HEK293 (cell line): Measurements from ENCODE around the gene TOP2A.
A peak's percentile ranks its signal among the peaks of the same experiment; 100 is the strongest.

Experiments
- CTCF ChIA-PET: fragments of 350-600 bp; formaldehyde crosslinking; extraction: SDS; loops from one replicate; lab custom pipeline; 2021; ENCODE audit warnings: antibody characterized with exemption; lab: Yijun Ruan, JAX
- POLR2A ChIA-PET: fragments of 300-600 bp; formaldehyde crosslinking; extraction: SDS; loops from one replicate; lab custom pipeline; 2020; ENCODE audit warnings: antibody characterized with exemption, inconsistent platforms; lab: Yijun Ruan, JAX
- H3K27ac ChIP-seq: fragments of 200-500 bp; sonication (Bioruptor generic); 2 replicates; pipeline ENCODE4 v1.5.1; 2014; ENCODE audit warnings: low read depth, low read length, control low read depth, inconsistent platforms; ENCODE audit errors: extremely low read depth
- H3K36me3 ChIP-seq, 2 experiments: fragments of 200-500 bp in 1 of 2; sonication (Bioruptor generic) in 1 of 2; 1 replicate in 1 of 2; 2 replicates in 1 of 2; pipeline ENCODE4 v1.5.1; 2014 to 2017; ENCODE audit warnings: inconsistent platforms in 2 of 2, low read length in 2 of 2; ENCODE audit not compliant: control insufficient read depth in 2 of 2, insufficient read depth in 1 of 2
- H3K4me1 ChIP-seq: fragments of 200-500 bp; sonication (Bioruptor generic); 2 replicates; pipeline ENCODE4 v1.5.1; 2014; ENCODE audit warnings: mild to moderate bottlenecking, low read length, inconsistent platforms; ENCODE audit not compliant: control insufficient read depth, insufficient read depth
- H3K4me3 ChIP-seq: 2 replicates; pipeline ENCODE4 v1.5.1; 2011; ENCODE audit warnings: low read depth, mild to moderate bottlenecking, control low read depth, low read length, moderate library complexity
- H3K9me3 ChIP-seq: fragments of 200-500 bp; sonication (Bioruptor generic); 2 replicates; pipeline ENCODE4 v1.5.1; 2014; ENCODE audit warnings: low read depth, low read length, inconsistent platforms; ENCODE audit not compliant: control insufficient read depth, insufficient read depth
- KLF17 ChIP-seq: fragments of 450-650 bp; formaldehyde crosslinking; IDR thresholded peaks from 2 replicates; pipeline ENCODE4 v1.5.1; 2016; ENCODE audit warnings: missing biosample characterization, missing genetic modification characterization
- OVOL3 ChIP-seq: fragments of 450-650 bp; formaldehyde crosslinking; IDR thresholded peaks from 2 replicates; pipeline ENCODE4 v1.5.1; 2016; ENCODE audit warnings: missing biosample characterization, missing genetic modification characterization
- PATZ1 ChIP-seq: fragments of 450-650 bp; formaldehyde crosslinking; IDR thresholded peaks from 2 replicates; pipeline ENCODE4 v1.5.1; 2016; ENCODE audit warnings: missing biosample characterization, missing genetic modification characterization
- PRDM10 ChIP-seq: fragments of 450-650 bp; formaldehyde crosslinking; IDR thresholded peaks from 2 replicates; pipeline ENCODE4 v1.5.1; 2016; ENCODE audit warnings: missing biosample characterization, missing genetic modification characterization
- PRDM6 ChIP-seq: fragments of 450-650 bp; formaldehyde crosslinking; IDR thresholded peaks from 2 replicates; pipeline ENCODE4 v1.5.1; 2017; ENCODE audit warnings: missing biosample characterization, missing genetic modification characterization
- SCRT2 ChIP-seq: fragments of 450-650 bp; formaldehyde crosslinking; IDR thresholded peaks from 2 replicates; pipeline ENCODE4 v1.5.1; 2016; ENCODE audit warnings: missing biosample characterization, missing genetic modification characterization
- SP2 ChIP-seq: fragments of 450-650 bp; formaldehyde crosslinking; IDR thresholded peaks from 2 replicates; pipeline ENCODE4 v1.5.1; 2016; ENCODE audit warnings: missing biosample characterization, missing genetic modification characterization
- WT1 ChIP-seq: fragments of 450-650 bp; formaldehyde crosslinking; IDR thresholded peaks from 2 replicates; pipeline ENCODE4 v1.5.1; 2016; ENCODE audit warnings: missing biosample characterization, missing genetic modification characterization
- ZBTB10 ChIP-seq: fragments of 450-650 bp; formaldehyde crosslinking; IDR thresholded peaks from 2 replicates; pipeline ENCODE4 v1.5.1; 2016; ENCODE audit warnings: missing biosample characterization, missing genetic modification characterization
- ZBTB49 ChIP-seq: fragments of 450-650 bp; formaldehyde crosslinking; IDR thresholded peaks from 2 replicates; pipeline ENCODE4 v1.5.1; 2016; ENCODE audit warnings: missing biosample characterization, missing genetic modification characterization, low read depth
- ZIC2 ChIP-seq: fragments of 450-650 bp; formaldehyde crosslinking; IDR thresholded peaks from 2 replicates; pipeline ENCODE4 v1.5.1; 2016; ENCODE audit warnings: missing biosample characterization, missing genetic modification characterization
- ZNF132 ChIP-seq: fragments of 450-650 bp; formaldehyde crosslinking; IDR thresholded peaks from 2 replicates; pipeline ENCODE4 v1.5.1; 2017; ENCODE audit warnings: missing biosample characterization, missing genetic modification characterization, borderline replicate concordance
- ZNF133 ChIP-seq: fragments of 450-650 bp; formaldehyde crosslinking; IDR thresholded peaks from 2 replicates; pipeline ENCODE4 v1.5.1; 2016; ENCODE audit warnings: missing biosample characterization, missing genetic modification characterization
- ZNF2 ChIP-seq: fragments of 450-650 bp; formaldehyde crosslinking; IDR thresholded peaks from 2 replicates; pipeline ENCODE4 v1.5.1; 2016; ENCODE audit warnings: missing biosample characterization, missing genetic modification characterization
- ZNF239 ChIP-seq: fragments of 450-650 bp; formaldehyde crosslinking; IDR thresholded peaks from 2 replicates; pipeline ENCODE4 v1.5.1; 2016; ENCODE audit warnings: missing biosample characterization, missing genetic modification characterization
- ZNF398 ChIP-seq: fragments of 450-650 bp; formaldehyde crosslinking; IDR thresholded peaks from 2 replicates; pipeline ENCODE4 v1.5.1; 2017; ENCODE audit warnings: missing biosample characterization, missing genetic modification characterization
- ZNF555 ChIP-seq: fragments of 450-650 bp; formaldehyde crosslinking; conservative IDR thresholded peaks from 2 replicates; pipeline ENCODE4 v1.5.1; 2017; ENCODE audit warnings: missing biosample characterization, mild to moderate bottlenecking, missing genetic modification characterization, inconsistent platforms
- ZNF621 ChIP-seq: fragments of 450-650 bp; formaldehyde crosslinking; IDR thresholded peaks from 2 replicates; pipeline ENCODE4 v1.5.1; 2017; ENCODE audit warnings: missing biosample characterization, missing genetic modification characterization
- ZNF747 ChIP-seq: fragments of 450-650 bp; formaldehyde crosslinking; IDR thresholded peaks from 2 replicates; pipeline ENCODE4 v1.5.1; 2016; ENCODE audit warnings: missing biosample characterization, missing genetic modification characterization
- ZNF792 ChIP-seq: fragments of 450-650 bp; formaldehyde crosslinking; IDR thresholded peaks from 2 replicates; pipeline ENCODE4 v1.5.1; 2016; ENCODE audit warnings: missing biosample characterization, missing genetic modification characterization

The TOP2A gene

GRCh38 chr17:40443988-40444899 is 26.5 kb upstream of the TOP2A start:
- no peaks in the 10 kb centered on the region; the same call in 1 of the 2 replicates for H3K4me1 ChIP-seq
- no peak overlapping the region for H3K27ac ChIP-seq
- no peak overlapping the region for H3K4me3 ChIP-seq
- no peaks in the 10 kb centered on the region for H3K9me3 ChIP-seq
- H3K36me3 ChIP-seq = no peaks in the 10 kb centered on the region
- ChIA-PET POLR2A (interaction anchor here (0.7 to 2.2 kb wide), 4 partner anchors 27 to 89 kb away, joined by 3 to 13 read pairs (median 6); partner anchors contain the start of gene TOP2A), CTCF (interaction anchor here (0.6 to 9.9 kb wide), 22 partner anchors 11 to 362 kb away, joined by 3 to 194 read pairs (median 4); no protein-coding TSS in a partner anchor)
- TF ChIP-seq KLF17 (tag by site-specific recombination) = no peak
- TF ChIP-seq ZNF133 = no peak
- no peak for TF ChIP-seq OVOL3 (tag by site-specific recombination)
- TF ChIP-seq ZNF621 (tag by site-specific recombination) = no peak
- TF ChIP-seq SCRT2 = peak; percentile 84
- TF ChIP-seq WT1 (tag by site-specific recombination) = no peak
- TF ChIP-seq PATZ1 (tag by site-specific recombination) = no peak
- TF ChIP-seq SP2 (tag by site-specific recombination) = no peak
- no peak for TF ChIP-seq ZNF239
- TF ChIP-seq ZBTB49 (tag by site-specific recombination) = no peak
- no peak for TF ChIP-seq ZNF792 (tag by site-specific recombination)
- TF ChIP-seq ZNF555 = no peak
- TF ChIP-seq ZIC2 = peak; percentile 5; the same call in 1 of the 2 replicates
- 0 out of 2 replicates have a peak, but pooled peaks have one; percentile 21 for TF ChIP-seq ZNF2 (tag by site-specific recombination)
- TF ChIP-seq ZNF398 (tag by site-specific recombination) = 0 out of 2 replicates have a peak, but pooled peaks have one; percentile 53
- no peak for TF ChIP-seq ZNF132 (tag by site-specific recombination)
- TF ChIP-seq ZBTB10 (tag by site-specific recombination) = 0 out of 2 replicates have a peak, but pooled peaks have one; percentile 15
- no peak for TF ChIP-seq PRDM6 (tag by site-specific recombination)
- no peak for TF ChIP-seq ZNF747 (tag by site-specific recombination)
- no peak for TF ChIP-seq PRDM10 (tag by site-specific recombination)
